Kidney capillary endothelial cell (primary cell): ENCODE data around the gene CUEDC1.
"Not testable (repeated sequence)": the region's sequence is repeated elsewhere in the genome, so short reads cannot be mapped to it uniquely, and the experiment has no call there.

Experiments
- DNase-seq: peaks from one replicate; pipeline ENCODE4 v3.0.0-alpha.2; 2018; ENCODE audit warnings: low spot score

Gene CUEDC1

DNA sequence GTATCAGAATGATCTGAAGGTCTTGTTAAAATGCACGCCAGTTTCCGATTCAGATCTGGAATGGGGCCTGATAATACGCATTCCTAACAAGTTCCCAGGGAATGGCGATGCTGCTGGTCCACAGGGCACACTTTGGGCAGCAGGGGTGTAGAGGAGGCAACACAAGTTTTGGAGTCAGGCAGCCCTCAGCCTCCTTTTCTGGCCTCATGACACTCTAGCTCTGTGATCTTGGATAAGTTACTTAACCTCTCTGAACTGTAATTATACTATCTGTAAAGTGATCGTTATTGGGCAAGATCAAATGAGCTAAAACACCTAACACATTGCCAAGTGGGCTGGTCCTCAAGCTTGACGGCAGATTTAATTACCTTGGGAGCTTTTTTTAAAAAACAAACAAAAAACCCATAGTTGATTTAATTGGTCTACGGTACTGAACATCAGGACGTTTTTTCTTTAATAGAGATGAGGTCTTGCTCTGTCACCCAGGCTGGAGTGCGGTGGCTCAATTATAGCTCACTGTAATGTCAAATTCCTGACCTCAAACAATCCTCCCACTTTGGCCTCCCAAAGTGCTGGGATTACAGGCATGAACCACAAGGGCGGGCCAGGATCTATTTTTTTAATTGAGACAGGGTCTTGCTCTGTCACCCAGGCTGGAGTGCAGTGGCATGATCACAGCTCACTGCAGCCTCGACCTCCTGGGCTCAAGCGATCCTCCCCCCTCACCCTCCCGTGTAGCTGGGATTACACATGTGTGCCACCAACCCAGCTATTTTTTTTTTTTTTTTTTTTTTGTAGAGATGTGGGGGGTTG is 95.4 kb downstream of the CUEDC1 start:
- DNase-seq = no peak

- no peak for DNase-seq
These were observed 96.4 kb downstream of the CUEDC1 start for GRCh38 chr17:57858838-57859237.

DNA sequence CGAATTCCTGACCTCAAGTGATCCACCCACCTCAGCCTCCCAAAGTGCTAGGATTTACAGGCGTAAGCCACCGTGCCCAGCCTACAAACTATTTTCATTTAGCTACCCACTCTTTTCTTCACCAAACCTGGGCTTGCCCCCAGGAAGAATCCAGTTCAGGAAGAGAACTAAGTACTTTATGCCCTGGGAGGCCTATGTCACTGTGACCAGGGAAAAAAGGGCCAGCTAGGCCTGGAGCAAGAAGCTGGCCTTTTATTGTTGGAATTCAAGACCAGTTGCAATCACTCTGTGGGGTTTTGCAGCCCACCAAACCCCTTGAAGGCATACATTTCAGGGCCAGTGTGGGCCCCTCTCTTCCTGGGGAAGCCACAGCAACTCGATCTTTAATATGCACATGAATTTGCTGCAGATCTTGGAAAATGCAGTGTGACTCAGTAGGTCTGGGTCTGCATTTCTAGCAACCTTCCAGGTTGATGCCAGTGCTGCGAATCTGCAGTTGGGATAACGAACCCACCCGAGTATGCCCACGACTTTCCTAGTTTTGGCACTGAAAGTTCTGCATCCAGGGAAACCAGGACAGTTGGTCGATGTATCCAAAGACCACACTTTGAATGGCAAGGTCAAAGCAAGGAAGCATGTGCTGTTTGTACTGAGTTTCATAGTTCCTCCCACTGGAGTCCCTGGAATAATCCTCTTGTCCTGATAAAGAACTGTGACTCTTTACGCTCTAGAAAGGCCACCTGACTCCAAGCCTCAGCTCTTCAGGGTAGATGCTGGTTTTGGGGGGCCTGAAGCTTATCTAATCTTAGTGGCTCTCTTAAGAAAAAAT is 98.2 kb downstream of the CUEDC1 start:
- DNase-seq = no peak

GRCh38 chr17:57855391-57856035 is 99.7 kb downstream of the CUEDC1 start:
- no peak for DNase-seq

DNA sequence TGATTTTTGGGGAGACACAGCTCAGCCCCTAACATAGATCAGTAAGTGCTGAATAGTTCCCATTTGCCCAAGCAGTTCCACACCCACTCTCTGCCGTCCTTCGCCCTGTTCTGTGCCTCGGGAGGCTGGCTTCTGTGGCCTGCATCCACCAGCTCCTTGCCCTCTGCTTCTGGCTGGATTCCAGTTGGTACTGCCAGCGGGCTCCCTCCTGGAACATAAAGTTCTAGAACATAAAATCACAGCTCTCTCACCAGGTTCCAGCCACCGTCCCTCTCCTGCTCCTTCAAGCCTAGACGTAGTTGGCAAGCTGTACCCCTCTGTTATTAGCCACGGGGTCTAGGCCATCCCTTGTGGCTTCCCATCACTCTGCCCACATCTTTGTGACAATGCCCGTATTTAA is 101.5 kb downstream of the CUEDC1 start:
- DNase-seq = no peak

GRCh38 chr17:57852955-57853328 is 102.3 kb downstream of the CUEDC1 start:
- no peak for DNase-seq

DNA sequence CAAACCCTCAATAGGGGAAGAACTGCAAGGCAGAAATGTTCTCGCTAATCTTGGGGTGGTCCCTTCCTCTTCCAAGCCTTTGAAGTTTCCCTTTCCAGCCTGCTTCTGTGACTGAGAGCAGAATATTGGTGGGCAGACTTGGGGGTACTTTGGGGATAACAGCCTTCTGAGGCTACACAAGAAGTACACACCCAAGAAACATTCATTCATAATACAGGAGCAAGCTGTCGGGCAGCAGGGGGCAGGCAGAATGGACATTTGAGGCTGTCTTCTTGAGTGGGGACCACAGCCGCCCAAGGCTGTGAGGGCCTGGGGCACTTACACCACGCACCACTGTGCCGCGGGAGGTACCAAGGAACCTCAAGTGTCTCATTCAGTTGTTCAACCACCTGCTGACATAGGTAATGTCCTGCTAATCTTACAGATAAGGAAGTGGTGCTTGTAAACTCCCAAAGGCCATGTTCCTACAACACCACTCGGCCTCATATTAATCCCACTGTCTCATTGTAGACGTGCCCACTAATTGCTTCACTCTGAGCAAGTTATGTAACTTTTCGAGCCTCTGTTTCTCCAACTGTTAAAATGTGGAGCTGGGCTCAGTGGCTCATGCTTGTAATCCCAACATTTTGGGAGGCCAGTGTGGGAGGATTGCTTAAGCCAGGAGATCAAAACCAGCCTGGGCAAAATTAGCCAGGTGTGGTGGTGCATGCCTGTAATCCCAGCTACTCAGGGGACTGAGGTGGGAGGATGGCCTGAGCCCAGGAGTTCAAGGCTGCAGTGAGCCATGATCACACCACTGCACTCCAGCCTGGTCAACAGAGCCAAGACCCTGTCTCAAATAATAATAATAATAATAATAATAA is 102.9 kb downstream of the CUEDC1 start:
- DNase-seq = no peak

- DNase-seq = peak; percentile 97
These were observed 105.1 kb downstream of the CUEDC1 start, which contains the start of gene MRPS23 for GRCh38 chr17:57849874-57850754. MRPS23 (minus strand) TSS chr17:57850044; CDS start chr17:57850010, 34 bp downstream.

DNA sequence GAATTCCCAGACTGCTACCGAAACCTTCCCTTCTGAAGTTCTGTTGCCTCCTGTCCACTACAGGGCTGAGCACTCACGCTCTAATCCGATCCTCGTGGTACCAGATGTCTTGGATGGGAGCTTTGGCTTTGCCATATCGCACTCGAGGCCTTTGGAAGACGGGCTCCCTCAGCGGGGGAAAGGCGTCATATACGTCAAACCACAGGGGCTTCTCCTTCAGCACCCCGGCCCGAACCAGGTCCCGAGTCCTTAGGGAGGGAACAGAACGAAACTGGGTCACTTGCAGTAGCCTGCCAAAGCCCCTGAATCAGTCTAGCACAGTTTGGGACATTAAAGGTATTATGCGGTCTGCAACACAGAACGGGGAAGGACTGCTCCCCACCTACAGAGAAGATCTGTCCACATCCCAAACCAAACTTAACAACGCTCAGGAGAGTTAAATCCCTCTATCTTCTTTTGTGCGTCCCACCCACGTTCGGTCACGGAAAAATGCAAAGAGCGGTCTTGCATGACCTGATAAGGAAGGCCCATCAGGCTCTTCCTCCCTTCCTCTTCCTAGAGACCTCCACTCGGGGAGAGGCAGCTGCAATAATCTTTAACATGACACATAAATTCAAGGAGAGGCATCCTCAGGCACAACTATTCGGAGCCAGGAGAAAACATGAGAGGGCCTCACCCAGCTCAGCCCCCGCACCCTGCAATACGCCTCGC is 105.9 kb downstream of the CUEDC1 start:
- no peak for DNase-seq

GRCh38 chr17:57846056-57846945 is 108.9 kb downstream of the CUEDC1 start:
- not testable (repeated sequence) for DNase-seq

DNA sequence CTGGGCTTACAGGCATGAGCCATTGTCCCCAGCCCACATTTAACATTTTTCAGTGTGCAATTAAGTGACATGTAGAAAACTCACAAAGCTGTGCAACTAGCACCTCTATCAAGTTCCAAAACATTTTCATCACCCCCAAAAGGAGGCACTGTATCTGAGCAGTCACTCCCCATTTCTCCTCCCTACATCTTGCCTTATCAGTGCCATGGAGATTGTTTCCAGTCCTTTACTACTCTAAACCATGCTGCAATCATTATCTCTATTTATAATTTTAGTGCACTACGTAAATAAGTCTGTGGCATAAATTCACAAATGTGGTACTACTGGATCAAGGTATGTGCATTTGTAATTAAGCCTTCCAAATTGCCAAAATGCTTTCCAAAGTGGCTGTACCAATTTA is 112.9 kb downstream of the CUEDC1 start:
- no peak for DNase-seq

DNA sequence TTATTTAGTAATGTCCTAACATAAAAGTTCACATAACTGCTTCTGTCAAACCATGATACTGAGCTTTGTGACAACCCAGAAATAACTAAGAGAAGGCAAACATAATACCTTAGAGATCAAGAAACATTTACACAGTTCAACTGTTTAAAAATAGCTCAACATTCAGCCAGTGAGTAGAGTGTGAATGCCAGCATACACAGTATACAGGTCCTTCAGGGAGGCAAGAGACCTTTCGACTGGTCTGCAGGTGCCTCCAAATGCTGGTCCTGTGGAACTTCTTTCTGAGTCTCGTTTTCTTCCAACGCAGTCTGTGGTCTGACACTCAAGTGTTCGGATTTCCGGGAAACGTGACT is 115.7 kb downstream of the CUEDC1 start:
- no peak for DNase-seq

- no peak for DNase-seq
These were observed 116.2 kb downstream of the CUEDC1 start for GRCh38 chr17:57838857-57839570.

- no peak for DNase-seq
These were observed 116.8 kb downstream of the CUEDC1 start for GRCh38 chr17:57838453-57838852.

DNA sequence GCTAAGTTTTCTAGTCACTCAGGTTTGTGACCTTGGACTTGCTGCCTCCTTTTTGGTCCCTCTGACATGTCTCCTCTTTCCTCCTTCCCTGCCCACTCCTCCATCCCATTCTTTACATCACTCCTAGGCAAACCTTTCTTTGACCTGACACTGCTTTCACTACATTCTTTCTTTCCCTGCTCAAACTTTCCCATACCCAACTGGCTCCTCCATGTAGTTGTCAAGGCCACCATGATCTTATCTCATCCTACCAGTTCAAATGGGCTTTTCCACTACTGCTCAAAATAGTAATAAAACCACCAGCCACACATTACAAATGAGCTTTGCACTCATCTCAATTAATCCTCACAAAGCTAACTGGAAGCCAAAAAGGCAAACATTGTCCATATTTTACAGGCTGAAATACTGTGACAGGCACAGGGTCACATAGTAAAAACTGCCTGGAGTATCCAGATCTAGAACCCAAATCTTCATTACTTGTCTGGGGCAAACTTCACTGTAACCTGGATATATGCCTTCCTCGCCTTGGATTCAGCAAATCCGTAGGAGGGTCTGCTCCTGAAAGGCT is 119.8 kb downstream of the CUEDC1 start:
- DNase-seq = no peak

- DNase-seq = no peak
These were observed 121.0 kb downstream of the CUEDC1 start for GRCh38 chr17:57834146-57834741.

DNA sequence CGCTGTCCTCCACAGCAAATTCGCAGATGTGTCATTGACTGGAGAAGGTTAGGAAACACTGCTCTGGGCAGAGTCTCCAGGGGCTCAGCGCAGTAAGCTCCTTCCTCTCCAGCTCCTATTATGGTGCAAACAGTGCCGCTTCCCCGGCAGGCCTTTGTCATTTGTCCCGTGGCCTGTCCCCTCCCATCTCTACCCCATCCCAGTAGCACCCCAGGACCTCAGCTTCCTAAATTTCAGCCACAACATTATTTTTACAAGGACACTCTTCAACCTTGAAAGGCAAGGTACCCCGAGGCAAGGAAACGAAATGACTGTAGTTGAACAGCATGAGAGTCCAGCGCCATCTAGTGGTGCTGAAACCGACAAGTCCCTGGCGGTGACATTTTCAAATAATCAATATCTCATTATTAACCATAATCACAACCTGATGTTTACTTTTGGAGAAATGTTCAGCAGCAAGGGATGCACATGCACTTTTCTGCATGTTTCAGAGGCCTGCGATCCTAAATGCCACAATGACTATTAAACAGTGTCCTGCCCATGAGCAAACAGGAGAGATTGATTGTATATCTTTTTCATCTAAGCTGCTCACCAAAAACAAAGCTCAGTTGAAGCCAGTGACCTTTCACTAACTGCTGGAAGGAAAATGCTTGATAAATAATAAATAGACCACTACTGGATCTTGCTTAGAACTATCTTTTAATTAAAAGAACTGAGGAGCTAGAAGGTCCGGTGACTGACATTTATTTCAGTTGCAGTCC is 121.9 kb downstream of the CUEDC1 start:
- peak; percentile 54 for DNase-seq
